A549 (cell line): ENCODE data around the gene CLPSL1. TPM values are rescaled to one million over a fixed set of nuclear protein-coding genes. Genes with fewer than 3 reads are reported as not detected.

ENCODE experiments used
- ATAC-seq, 2 experiments: fragments of 200-7000 bp in 1 of 2; fragments of >200 bp in 1 of 2; cut with Nextera tagmentation in 1 of 2; cut with Tn5 transposase in 1 of 2; 3 replicates each; pipeline versions ENCODE4 v1.8.0 to v1.9.1; 2018 to 2020; ENCODE audit warnings: mild to moderate bottlenecking in 1 of 2, moderate library complexity in 1 of 2
- CTCF ChIA-PET: fragments of 300-600 bp; sonication (Branson Sonifier 250); formaldehyde crosslinking; extraction: SDS; loops from one replicate; lab custom pipeline; 2021; ENCODE audit warnings: antibody characterized with exemption, inconsistent platforms; lab: Yijun Ruan, JAX
- POLR2A ChIA-PET: fragments of 350-600 bp; formaldehyde crosslinking; extraction: SDS; loops from one replicate; lab custom pipeline; 2021; ENCODE audit warnings: antibody characterized with exemption, inconsistent platforms; lab: Yijun Ruan, JAX
- DNase-seq, 2 experiments: peaks; one replicate each; pipeline versions ENCODE4 v3.0.0 to v3.0.0-alpha.2; 2011 to 2016; ENCODE audit warnings: low read depth in 1 of 2, low spot score in 1 of 2
- FAIRE-seq: peaks from 2 replicates; lab custom pipeline; 2011; peaks lifted over from hg19 to GRCh38; lab: Jason Lieb, UNC
- H3K27ac ChIP-seq, 2 experiments: fragments of >200 bp; sonication (Bioruptor Twin); formaldehyde crosslinking; 3 replicates each; pipeline ENCODE4 v1.5.1; 2016 to 2017
- H3K4me1 ChIP-seq: fragments of >200 bp; sonication (Bioruptor Twin); formaldehyde crosslinking; 3 replicates; pipeline ENCODE4 v1.6.1; 2016
- H3K4me2 ChIP-seq: fragments of >200 bp; sonication (Bioruptor Twin); formaldehyde crosslinking; 3 replicates; pipeline ENCODE4 v1.6.1; 2016
- H3K4me3 ChIP-seq: fragments of >200 bp; sonication (Bioruptor Twin); formaldehyde crosslinking; 3 replicates; pipeline ENCODE4 v1.5.1; 2016
- H3K9me3 ChIP-seq: fragments of >200 bp; sonication (Bioruptor Twin); formaldehyde crosslinking; 3 replicates; pipeline ENCODE4 v1.6.1; 2016
- CBX2 ChIP-seq: fragments of 200-600 bp; sonication (generic); IDR thresholded peaks from 2 replicates; pipeline ENCODE4 v1.6.1; 2016; ENCODE audit warnings: low read depth, mild to moderate bottlenecking, borderline replicate concordance
- CHD2 ChIP-seq: fragments of 150-350 bp; IDR thresholded peaks from 2 replicates; pipeline ENCODE4 v1.6.1; 2014; ENCODE audit warnings: low read length; ENCODE audit not compliant: partially characterized antibody
- CHD4 ChIP-seq: fragments of 200-600 bp; sonication (generic); IDR thresholded peaks from 2 replicates; pipeline ENCODE4 v1.6.1; 2016; ENCODE audit warnings: antibody characterized with exemption, mild to moderate bottlenecking, borderline replicate concordance
- EHF ChIP-seq: fragments of 250-450 bp; sonication (Bioruptor Pico); IDR thresholded peaks from 2 replicates; pipeline ENCODE4 v1.5.0; 2020; ENCODE audit warnings: mild to moderate bottlenecking
- EP300 ChIP-seq, 2 experiments: fragments of >200 bp; sonication (Bioruptor Twin); formaldehyde crosslinking; IDR thresholded peaks; 2 replicates in 1 of 2; 3 replicates in 1 of 2; pipeline ENCODE4 v1.6.1; 2016 to 2017
- FOXS1 ChIP-seq: fragments of 250-450 bp; sonication (Bioruptor Pico); IDR thresholded peaks from 2 replicates; pipeline ENCODE4 v1.5.0; 2020; ENCODE audit warnings: mild to moderate bottlenecking, moderate library complexity
- HDAC2 ChIP-seq: fragments of 200-600 bp; sonication (generic); IDR thresholded peaks from 2 replicates; pipeline ENCODE4 v1.6.1; 2016
- HOXB13 ChIP-seq: fragments of 250-450 bp; sonication (Bioruptor Pico); IDR thresholded peaks from 2 replicates; pipeline ENCODE4 v1.5.0; 2020; ENCODE audit warnings: low read depth, mild to moderate bottlenecking, moderate library complexity
- NR3C1 ChIP-seq: fragments of >200 bp; sonication (Bioruptor Twin); formaldehyde crosslinking; IDR thresholded peaks from 3 replicates; pipeline ENCODE4 v1.6.1; 2017
- POLR2AphosphoS2 ChIP-seq: conservative IDR thresholded peaks from 2 replicates; pipeline ENCODE4 v1.6.1; 2012; ENCODE audit warnings: low read length, improper control_type of control experiment, inconsistent platforms
- RAD21 ChIP-seq, 2 experiments: fragments of >200 bp in 1 of 2; sonication (Bioruptor Twin) in 1 of 2; formaldehyde crosslinking in 1 of 2; IDR thresholded peaks in 1 of 2; conservative IDR thresholded peaks in 1 of 2; 2 replicates in 1 of 2; 3 replicates in 1 of 2; pipeline ENCODE4 v1.6.1; 2012 to 2018; ENCODE audit warnings: inconsistent platforms in 1 of 2
- RCOR1 ChIP-seq: fragments of 150-350 bp; IDR thresholded peaks from 2 replicates; pipeline ENCODE4 v1.6.1; 2014; ENCODE audit warnings: antibody characterized with exemption, low read length, low read depth
- WGBS: methylation state at CpG from one replicate; pipeline ENCODE4 v1.1.6; 2017; ENCODE audit errors: missing lambda C conversion rate; 5-methylcytosine and 5-hydroxymethylcytosine counted together
- polyA plus RNA-seq, 4 experiments: library from polyadenylated mRNA; depleted of rRNA in 3 of 4; stranded (reverse); fragments of >200 nt; fragmentation: RNase III in 1 of 4; extraction: RNeasy Plus Mini Kit Qiagen cat#74134 plus additional on column Dnase treatment in 1 of 4; gene quantifications; 2 replicates in 3 of 4; 3 replicates in 1 of 4; pipeline ENCODE4 v1.2.3, GENCODE V29; 2011 to 2017
- TF ChIP-seq, protein P1 (sequence below): fragments of 200-600 bp; sonication (generic); IDR thresholded peaks from 2 replicates; pipeline ENCODE4 v1.6.1; 2016; ENCODE audit warnings: antibody characterized with exemption, mild to moderate bottlenecking, moderate library complexity
- TF ChIP-seq, protein P2 (sequence below): fragments of >200 bp; sonication (Bioruptor Twin); formaldehyde crosslinking; IDR thresholded peaks from 2 replicates; pipeline ENCODE4 v1.6.1; 2016
- TF ChIP-seq, protein P3 (sequence below): fragments of 150-350 bp; IDR thresholded peaks from 2 replicates; pipeline ENCODE4 v1.6.1; 2014; ENCODE audit warnings: low read depth, mild to moderate bottlenecking, low read length
- TF ChIP-seq, protein P4 (sequence below): fragments of 450-650 bp; IDR thresholded peaks from 2 replicates; pipeline ENCODE4 v1.6.1; 2014; ENCODE audit warnings: antibody characterized with exemption

CLPSL1 gene
- polyA plus RNA-seq, 2 of the 4 experiments (the other 2 are of a cell fraction): not detected

DNA sequence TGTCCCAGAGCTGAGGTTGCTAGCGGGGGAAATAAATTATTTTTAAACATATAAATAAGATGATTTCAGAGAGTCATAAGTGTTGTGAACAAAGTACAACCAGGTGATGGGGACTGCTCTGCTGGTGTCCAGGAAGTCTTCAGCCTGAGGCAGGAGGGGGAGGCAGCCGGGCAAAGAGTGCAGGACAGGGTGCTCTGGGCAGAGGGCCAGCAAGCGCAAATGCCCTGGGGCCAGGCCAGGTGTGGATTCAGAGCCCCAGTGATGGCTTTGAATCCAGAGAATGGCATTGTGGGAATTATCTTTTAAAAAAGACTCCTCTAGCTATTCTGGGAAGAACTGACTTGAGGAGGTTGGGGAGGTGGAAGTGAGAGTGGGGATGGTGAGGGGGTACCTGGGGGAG is 1.6 kb downstream of the CLPSL1 start (continued):
- TF ChIP-seq, protein P1, sequence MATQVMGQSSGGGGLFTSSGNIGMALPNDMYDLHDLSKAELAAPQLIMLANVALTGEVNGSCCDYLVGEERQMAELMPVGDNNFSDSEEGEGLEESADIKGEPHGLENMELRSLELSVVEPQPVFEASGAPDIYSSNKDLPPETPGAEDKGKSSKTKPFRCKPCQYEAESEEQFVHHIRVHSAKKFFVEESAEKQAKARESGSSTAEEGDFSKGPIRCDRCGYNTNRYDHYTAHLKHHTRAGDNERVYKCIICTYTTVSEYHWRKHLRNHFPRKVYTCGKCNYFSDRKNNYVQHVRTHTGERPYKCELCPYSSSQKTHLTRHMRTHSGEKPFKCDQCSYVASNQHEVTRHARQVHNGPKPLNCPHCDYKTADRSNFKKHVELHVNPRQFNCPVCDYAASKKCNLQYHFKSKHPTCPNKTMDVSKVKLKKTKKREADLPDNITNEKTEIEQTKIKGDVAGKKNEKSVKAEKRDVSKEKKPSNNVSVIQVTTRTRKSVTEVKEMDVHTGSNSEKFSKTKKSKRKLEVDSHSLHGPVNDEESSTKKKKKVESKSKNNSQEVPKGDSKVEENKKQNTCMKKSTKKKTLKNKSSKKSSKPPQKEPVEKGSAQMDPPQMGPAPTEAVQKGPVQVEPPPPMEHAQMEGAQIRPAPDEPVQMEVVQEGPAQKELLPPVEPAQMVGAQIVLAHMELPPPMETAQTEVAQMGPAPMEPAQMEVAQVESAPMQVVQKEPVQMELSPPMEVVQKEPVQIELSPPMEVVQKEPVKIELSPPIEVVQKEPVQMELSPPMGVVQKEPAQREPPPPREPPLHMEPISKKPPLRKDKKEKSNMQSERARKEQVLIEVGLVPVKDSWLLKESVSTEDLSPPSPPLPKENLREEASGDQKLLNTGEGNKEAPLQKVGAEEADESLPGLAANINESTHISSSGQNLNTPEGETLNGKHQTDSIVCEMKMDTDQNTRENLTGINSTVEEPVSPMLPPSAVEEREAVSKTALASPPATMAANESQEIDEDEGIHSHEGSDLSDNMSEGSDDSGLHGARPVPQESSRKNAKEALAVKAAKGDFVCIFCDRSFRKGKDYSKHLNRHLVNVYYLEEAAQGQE: no peak
- TF ChIP-seq, protein P2, sequence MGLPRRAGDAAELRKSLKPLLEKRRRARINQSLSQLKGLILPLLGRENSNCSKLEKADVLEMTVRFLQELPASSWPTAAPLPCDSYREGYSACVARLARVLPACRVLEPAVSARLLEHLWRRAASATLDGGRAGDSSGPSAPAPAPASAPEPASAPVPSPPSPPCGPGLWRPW: no peak

DNA sequence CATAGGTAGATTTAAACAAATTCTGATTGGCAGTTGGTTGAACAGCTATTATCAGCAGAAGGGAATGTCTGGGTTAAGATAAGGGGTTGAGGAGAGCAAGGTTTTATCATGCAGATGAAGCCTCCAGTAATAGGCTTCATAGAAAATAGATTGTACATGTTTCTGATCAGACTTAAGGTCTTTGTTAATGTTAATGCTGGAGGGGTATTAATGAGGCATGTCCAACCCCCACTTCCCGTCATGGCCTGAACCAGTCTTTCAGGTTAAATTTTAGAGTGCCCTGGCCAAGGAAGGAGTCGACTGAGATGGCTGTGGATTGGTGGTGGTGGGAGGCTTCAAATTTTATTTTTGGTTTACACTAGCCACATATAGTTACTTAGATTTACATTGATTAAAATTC is 3.4 kb downstream of the CLPSL1 start:
- no peak for ATAC-seq
- no peak for FAIRE-seq
- TF ChIP-seq EP300 (IDR thresholded peaks at IDR 0.05): no peak
- TF ChIP-seq EHF (CRISPR knock-in tag): no peak
- TF ChIP-seq FOXS1 (CRISPR knock-in tag): no peak
- TF ChIP-seq, protein P3, sequence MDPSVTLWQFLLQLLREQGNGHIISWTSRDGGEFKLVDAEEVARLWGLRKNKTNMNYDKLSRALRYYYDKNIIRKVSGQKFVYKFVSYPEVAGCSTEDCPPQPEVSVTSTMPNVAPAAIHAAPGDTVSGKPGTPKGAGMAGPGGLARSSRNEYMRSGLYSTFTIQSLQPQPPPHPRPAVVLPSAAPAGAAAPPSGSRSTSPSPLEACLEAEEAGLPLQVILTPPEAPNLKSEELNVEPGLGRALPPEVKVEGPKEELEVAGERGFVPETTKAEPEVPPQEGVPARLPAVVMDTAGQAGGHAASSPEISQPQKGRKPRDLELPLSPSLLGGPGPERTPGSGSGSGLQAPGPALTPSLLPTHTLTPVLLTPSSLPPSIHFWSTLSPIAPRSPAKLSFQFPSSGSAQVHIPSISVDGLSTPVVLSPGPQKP: no peak
- no peak for TF ChIP-seq CHD4
- TF ChIP-seq, protein P4, sequence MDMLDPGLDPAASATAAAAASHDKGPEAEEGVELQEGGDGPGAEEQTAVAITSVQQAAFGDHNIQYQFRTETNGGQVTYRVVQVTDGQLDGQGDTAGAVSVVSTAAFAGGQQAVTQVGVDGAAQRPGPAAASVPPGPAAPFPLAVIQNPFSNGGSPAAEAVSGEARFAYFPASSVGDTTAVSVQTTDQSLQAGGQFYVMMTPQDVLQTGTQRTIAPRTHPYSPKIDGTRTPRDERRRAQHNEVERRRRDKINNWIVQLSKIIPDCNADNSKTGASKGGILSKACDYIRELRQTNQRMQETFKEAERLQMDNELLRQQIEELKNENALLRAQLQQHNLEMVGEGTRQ: no peak
- TF ChIP-seq POLR2AphosphoS2: no peak
- no peak for TF ChIP-seq RCOR1
- no peak for TF ChIP-seq CBX2
- no peak for TF ChIP-seq RAD21 (conservative IDR thresholded peaks at IDR 0.05 in 1 of 2, IDR thresholded peaks at IDR 0.05 in 1 of 2)
- no peak for TF ChIP-seq HDAC2
- TF ChIP-seq HOXB13 (CRISPR knock-in tag): no peak
- TF ChIP-seq, all 56 proteins: peak for 0
- Histone ChIP-seq H3K4me3 (no peak overlapping the region), H3K27ac (no peak overlapping the region), H3K4me1 (no peaks in the 10 kb centered on the region; the same call in 2 of the 3 replicates), H3K4me2 (no peak overlapping the region), H3K9me3 (no peaks in the 10 kb centered on the region)
- ChIA-PET POLR2A (interaction anchor here (0.7 kb wide), 1 partner anchor 171 kb away, joined by 8 read pairs; no protein-coding TSS in a partner anchor), CTCF (no interaction called here)
- DNase-seq: no peak
- 15% methylated on average over 2 of the region's 2 CpGs for WGBS

DNA sequence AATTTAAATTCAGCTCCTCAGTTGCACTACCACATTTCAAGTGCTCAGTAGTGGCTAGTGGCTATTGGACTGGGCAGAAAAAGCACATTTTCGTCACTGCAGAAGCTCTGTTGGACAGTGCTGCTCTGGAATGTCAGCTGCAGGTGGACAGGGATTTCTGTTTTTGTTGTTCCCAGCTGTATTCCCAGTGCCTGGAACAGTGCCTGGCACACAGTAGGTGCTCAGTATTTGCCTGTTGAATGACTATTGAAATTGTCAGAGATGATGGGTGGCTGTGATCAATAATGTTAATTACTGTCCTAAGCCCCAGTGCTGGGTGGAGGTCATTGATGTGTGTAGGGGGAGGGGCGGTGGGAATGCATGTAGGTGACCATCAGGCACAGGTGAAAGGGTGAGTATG is 5.5 kb downstream of the CLPSL1 start:
- Histone ChIP-seq H3K4me1 (no peaks in the 10 kb centered on the region; the same call in 2 of the 3 replicates), H3K27ac (no peak overlapping the region), H3K9me3 (no peaks in the 10 kb centered on the region), H3K4me2 (no peak overlapping the region), H3K4me3 (no peak overlapping the region)
- ChIA-PET POLR2A (no interaction called here), CTCF (interaction anchor here (1.5 kb wide), 1 partner anchor 11 kb away, joined by 3 read pairs; no protein-coding TSS in a partner anchor)
- no peak for DNase-seq
- 12% methylated on average over 2 of the region's 2 CpGs for WGBS
- no peak for ATAC-seq
- no peak for TF ChIP-seq NR3C1
- no peak for TF ChIP-seq CHD2
- FAIRE-seq: no peak
